A172 (cell line): Measurements from ENCODE around the gene ZBED3. TPM values are rescaled to one million over a fixed set of nuclear protein-coding genes. Genes with fewer than 3 reads are reported as not detected.

Experiments used
- DNase-seq: peaks from one replicate; pipeline ENCODE4 v3.0.0-alpha.2; 2015; ENCODE audit warnings: low spot score
- total RNA-seq: library from RNA; depleted of rRNA; stranded (reverse); fragments of >200 nt; shearing (Covaris generic); gene quantifications from 2 replicates; pipeline ENCODE4 v1.2.3, GENCODE V29; 2014

ZBED3 gene
- total RNA-seq, 1 experiment from 2014 or later = 0.71 TPM

DNA sequence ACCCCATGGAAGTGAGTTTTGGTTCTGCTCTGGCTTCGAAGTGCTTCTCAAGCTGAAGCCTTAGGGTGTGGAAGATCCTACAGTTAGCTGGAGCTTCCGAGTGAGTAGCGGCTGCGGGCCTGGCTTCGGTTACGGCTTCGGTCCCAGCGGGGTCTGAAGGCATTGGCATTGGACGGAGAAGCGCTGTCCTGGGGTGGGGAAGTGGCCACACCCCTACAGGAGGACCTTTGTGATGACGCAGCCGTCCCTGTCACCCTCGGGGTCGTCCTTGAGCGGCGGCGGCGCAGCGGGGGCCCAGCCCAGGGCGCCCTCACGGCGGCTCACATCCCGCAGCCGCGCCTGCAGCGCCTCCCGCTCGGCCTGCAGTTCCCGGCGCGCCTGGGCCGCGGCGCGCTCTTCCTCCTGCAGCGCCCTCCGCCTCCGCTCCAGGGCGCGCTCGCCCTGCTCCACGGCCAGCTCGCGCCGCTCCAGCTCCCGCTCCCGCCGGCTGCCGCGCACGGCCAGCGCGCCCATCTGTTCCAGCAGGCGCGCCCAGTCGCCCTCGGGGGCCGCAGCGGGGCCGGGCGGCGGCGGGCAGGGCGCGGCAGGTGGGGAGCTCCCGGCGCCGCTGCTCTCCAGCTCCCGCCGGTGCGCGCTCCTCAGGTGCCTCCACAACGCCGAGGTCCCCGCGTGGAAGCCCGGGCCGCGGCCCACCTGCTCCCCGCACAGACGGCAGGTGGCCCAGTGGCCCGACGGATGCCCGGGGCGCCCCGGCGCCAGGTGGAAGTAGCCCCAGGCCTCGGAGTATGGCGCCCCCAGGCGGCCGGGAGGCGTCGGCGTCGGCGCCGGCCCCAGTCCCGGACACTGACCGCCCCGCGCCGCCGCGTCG lies 9.9 kb downstream of the ZBED3 start:
- no peak for DNase-seq

DNA sequence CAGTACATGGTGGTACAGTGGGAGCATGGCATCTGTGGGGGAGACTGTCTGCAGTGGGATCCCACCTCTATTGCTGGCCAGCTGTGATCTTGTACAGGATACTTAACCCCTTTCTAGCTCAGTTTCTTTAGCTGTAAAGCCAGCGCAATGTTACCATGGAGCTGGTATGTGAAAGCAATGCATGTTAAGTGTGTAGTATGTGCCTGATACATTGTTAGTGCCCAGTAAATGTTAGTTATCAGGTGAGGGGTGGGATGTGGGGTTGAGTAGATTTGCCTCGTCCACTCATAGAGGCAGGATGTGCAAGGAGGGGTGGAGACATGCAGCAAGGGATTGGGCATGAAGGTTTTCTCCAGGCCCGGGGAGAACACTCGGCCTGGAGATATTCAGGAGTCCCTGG lies 12.3 kb downstream of the ZBED3 start:
- DNase-seq = no peak

DNA sequence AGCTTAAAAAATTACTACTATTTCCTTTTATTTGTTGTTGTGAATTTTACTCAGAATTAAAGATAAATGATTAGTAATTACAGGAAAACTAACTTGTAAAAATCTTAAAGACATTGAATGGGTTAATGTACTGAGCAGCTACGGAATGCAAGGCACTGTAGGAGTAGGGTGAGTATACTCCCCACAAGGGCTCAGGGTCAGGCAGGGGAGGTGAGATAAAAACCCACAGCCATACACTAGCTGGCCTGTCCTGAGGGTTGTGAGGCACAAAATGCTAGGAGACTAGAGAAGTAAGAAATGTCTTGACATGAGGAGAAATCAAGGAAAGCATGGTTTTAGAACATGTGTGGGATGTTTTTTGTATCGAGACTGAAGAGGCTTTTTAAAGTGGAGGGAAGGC lies 13.4 kb downstream of the ZBED3 start:
- no peak for DNase-seq

DNA sequence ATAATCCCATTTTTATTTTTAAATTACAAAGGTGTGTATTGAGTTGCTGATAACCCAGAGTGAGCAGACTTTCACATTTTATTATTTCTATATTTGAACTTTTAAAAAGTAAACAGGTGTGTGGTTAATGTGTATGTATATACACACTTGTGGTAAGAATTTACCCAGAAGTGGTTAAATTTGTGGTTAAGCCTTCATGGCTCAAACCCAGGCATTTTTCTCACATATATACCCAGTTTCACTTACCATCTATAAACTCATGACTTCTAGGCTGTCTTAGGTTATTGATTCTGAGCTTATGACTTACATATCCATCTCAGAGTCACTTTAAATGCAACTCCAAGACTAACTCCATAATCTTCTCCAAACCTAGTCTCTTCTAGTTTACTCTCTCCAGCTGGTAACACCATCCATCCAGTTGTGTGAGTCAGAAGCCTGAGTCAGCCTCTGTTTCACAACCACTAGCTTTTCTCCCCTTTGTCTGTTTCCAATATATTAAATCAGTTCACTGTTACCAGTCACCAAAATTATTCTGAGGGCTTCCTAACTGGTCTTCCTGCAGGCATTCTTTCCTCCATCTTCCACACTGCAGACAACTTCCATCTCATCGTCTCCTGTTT lies 20.2 kb downstream of the ZBED3 start:
- no peak for DNase-seq

DNA sequence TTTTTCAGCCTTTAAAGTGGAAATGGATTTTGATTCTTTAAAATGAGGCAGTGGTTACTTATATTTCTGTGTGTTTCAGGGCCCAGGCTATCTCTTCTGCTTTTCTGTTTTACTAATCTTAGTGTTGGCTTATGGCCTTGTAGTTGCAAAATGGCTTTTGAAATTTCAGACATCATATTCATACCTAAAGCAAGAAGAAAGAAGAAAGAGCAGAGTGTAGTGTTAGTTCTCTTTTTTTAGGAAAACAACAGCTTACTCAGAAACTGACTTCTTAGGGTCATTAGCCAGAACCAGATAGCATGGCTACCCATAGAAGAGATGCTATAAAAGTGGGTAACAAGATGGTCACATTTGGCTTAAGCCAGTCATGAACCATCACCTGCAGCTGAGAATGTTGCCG lies 20.9 kb downstream of the ZBED3 start:
- DNase-seq = no peak

DNA sequence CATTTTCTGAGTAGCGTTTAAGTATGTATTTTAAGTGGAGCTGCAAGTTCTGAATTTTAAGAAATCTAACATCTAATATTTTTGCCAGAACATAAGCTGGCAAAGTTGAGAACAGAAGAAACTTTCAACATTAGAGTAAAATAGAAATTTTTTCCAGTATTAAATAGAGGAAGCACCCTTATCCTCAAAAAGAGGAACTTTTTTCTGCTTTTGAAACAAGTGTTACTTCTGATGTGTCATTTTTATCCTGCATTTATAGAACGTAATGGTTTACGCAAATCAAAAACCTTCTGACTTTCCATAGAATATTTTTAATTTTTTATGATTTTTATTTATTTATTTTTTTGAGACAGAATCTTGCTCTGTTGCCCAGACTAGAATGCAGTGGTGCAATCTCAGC lies 21.8 kb downstream of the ZBED3 start:
- no peak for DNase-seq

DNA sequence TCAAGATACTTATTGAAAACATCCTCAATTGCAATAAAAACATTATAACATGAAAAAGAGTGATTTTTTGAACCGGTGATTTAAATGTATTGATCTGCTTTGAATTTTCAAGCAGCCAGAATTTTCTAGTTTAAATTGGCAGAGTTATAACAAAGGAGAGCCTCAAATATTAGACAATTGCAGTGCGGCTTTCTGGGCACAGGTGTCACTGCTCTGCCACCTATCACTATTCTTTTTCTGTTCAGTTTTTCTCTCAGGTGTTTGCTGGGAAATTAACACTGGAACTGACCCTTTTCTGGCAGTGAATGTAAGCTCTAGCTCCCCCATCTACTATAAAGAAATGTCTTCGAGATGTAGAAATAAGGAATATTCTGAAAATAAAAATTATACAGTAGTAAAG lies 23.0 kb downstream of the ZBED3 start:
- DNase-seq = no peak

DNA sequence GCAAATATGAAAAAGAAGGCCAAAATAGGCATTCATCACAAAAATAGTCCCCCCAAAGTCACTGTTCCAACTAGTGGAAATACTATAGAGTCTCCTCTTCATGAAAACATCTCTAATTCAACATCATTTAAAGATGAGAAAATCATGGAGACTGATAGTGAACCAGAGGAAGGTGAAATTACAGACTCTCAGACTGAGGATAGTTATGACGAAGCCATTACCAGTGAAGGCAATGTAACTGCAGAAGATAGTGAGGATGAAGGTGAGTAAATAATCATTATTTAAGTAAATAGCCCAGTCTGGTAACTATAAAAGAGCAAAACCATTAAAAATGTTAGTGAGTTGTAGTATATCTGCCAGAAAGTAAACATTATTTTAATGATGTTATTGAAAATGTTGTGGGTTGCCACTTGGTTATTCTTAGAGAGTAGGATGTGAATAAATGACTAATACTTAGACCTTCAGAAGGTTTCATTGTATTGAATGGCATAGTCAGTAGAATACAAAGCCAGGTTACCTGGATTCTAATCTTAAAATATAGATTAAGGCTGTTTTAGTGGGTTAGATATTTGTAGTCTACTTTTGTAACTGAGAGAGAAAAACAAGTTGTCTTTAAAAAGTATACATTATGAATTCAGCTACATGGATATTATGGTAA lies 40.5 kb downstream of the ZBED3 start:
- DNase-seq = no peak

DNA sequence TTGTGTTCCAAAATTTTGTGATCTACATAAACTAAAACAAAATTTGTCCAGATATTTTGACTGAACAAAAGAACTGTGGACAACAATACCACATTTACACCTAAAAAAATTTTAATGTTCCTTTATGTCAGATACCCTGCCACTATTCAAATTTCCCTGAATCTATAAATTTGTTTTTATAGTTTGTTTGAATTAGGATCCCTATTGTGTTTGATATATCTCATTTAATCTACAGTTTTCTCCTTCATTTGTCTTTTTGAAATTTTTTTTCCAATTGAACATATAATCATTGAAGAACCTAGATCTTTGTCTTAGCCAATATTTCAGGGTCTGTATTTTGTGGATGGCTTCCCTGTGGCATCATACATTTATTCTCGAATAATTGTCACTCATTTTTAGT lies 51.1 kb downstream of the ZBED3 start:
- DNase-seq = no peak

DNA sequence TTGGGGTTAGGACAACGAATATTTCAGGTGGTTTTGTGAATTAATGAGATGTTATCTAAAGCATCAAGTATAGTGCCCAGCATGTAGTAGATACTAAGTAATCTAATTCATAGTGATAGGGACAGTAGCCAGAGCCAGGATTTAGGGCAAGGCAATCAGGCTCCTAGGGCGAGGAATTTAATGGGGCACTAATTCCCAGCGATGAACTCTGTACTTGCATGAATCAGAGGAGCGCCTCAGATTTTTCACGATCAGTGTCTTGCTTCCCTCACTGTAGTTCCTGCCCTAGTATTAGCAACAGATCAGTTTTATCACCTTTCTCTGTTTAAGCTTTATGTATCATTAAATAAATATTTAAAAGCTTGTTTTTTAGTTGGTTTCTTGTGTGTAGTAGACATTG lies 53.7 kb downstream of the ZBED3 start:
- no peak for DNase-seq

DNA sequence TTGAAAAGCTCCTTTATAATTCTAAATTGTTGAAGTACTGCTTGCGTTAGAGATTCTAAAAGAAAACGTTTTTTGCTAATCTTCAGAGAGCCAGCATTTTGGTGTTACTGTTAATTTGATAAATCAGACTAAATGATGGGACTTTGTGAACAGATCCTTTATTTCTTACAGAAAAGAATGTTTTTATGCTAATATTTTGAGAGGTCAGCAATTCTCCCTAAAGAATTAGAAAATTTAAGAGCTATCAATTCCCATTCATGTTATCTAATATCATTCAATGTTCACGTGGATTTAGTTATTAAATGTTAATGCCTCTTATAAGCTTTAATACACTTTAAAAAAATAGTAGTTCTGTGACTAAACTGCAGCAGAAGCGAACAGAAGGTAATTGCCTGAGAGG lies 54.5 kb downstream of the ZBED3 start:
- no peak for DNase-seq

DNA sequence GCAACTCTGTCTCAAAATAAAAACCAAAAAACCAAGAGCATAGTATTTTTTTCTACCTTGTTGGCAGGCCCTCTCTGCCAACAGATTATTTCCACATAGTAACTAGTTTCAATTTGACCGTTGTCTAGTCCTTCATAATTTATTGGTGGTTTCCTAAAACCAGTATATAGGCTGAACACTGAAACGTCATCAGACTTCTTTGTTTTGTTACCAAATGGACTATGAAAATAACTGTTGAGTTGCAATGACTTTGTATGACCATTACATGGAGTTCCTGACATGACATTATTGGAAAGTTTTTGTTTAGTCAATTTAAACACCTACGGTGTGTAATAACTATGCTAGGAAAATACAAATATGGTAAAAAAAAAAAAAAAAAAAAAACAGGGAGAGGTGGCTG lies 55.2 kb downstream of the ZBED3 start:
- no peak for DNase-seq

DNA sequence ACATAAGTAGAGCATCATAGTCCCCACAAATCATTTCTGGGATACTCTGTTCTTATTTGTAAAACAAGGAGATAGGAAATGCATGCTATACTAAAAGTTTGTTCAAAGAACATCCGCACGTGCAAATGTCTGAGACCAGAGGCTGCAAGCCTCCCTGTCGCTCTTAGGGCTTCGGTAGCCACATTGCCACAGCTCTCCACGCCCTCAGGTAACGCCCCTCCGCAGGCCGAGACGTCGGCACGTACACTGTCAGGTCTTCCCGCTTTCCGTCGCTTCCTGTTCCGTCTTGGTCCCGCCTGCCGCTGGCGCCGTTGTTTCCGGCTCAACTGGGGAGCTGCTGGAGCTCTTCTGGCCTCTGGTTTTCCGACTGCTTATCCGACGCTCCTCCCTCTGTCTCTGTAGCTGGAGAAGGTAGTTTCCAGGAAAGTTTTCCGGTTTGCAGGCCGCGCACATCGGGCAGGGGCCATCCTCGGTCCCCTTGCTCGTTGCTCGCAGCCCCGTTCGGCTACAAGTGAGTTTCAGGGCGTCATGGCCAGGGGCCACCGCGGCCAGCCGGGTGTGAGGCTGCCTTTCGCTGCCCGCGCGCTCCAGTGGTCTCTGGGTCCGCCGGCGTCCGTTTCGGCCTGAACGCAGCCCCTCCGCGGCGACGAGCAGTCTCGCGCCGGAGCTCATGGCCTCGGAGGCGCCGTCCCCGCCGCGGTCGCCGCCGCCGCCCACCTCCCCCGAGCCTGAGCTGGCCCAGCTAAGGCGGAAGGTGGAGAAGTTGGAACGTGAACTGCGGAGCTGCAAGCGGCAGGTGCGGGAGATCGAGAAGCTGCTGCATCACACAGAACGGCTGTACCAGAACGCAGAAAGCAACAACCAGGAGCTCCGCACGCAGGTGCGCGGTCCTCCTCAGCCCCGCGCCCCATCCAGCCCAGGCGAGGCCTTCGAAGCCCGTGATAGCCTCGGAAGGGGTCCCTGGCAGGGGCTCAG lies 56.7 kb downstream of the ZBED3 start, which contains the start of gene AGGF1:
AGGF1 (plus strand) TSS at position 308 of the 975 bp plus-strand sequence; CDS start at position 671, 363 bp downstream.
- DNase-seq = peak; percentile 94

DNA sequence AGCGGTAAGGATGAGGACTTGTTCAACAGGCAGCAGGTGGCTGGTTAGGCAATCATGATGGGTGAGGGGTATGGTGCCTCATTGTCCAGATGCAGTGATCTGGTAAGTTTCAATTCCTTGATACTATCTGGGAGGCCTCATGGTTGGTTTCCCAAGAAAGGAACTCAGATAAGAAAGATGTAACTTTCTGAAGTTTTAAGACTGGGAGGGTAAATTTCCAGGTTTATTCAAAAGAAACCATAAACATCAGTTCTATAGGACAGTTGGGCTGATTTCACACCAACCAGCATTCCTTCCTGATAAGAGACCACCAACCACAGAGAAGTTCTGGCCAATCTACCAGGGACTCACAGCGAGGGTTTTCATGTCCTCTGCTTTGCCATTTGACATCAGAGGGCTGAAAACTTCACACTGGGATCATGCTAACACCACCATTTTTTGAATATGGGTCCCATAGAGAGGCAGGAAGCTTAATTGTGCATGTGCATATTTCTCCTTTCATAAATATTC lies 57.7 kb downstream of the ZBED3 start:
- DNase-seq = no peak

DNA sequence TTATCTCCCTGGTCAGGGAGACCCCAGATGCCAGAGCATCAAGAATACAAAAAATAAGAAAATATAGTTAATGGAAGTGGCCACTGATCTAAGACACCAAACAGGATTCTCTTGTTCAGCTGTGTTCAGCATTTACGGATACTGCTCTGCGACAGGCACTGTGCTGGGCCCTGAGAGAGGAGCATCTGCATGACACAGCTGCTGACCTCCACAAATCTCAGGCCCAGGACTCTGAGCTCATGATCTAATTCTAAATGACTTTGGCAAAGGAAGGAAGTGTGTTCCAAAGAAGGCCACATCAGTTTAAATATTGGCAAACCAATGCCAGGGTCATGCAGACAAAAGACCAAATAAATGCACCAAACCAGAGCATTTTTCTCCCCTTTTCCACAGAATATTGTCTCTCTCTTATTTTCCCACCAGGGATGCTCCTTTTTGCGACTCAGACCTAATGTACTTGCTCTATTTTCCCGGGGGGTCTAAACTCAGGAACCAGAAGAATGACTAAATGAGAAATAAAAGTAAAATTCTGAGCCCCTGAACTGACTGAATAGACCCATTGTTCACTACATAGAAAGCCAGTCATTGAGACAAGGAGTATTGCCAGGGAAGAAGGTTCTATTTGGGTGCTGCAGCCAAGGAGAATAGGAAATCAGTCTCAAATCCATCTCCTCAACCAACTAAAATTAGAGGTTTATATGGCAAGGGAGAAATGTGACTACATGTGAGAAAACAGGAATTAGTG lies 58.3 kb downstream of the ZBED3 start:
- DNase-seq = no peak

DNA sequence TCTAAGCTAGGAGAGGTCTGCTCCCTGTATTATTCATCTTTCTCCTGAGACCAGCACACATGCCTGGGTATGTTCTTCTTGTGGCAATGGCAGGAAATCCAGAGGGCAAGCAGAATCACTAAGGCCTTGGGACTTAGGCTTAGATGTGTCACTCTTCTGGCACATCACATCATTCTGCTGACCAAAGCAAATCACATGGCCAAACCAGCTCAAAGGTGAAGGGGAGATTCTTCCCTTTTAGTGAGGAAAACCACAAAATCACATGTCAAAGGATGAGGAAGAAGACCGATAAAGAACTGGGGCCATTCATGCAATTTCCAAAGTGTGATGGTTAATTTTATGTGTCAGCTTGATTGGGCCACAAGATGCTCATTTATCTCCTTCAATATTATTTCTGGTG lies 62.6 kb downstream of the ZBED3 start:
- no peak for DNase-seq

DNA sequence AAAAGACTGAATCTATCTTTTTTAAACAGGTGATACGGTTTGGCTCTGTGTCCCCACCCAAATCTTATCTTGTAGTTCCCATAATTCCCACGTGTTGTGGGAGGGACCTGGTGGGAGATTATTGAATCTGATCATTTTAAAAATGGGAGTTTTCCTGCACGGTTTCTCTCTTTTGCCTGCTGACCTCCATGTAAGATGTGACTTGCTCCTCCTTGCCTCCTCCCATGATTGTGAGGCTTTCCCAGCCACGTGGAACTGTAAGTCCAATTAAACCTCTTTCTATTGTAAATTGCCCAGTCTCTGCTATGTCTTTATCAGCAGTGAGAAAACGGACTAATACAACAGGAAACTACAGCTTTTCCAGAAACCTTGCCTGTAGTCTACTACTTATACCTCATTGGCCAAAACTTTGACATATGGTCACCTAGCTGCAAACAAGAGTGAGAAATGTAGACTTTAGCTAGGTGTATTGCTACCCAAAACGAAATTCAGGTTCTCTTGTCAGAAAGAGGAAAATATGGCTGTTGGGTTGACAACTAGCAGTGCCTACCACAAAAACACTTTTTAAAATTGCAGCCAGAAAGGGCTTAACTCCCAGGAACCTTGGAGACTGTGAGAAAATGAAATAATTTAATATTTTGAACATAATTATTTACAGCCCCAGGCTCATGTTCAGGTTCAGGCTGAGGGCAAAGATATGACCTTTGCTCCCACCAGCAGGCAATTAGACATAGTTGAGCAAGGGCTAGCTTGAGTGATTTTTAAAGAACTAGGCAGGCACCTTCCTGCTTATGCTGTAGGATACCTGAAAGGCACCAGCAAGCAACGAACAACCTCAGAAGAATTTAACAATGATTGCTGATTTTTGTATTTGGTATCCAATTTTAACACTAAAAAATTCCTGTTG lies 64.3 kb downstream of the ZBED3 start:
- no peak for DNase-seq
